ENCODE measurements around the gene CPSF3.

CPSF3 gene

GRCh38 chr2:9439536-9439935 lies 16.1 kb downstream of the CPSF3 start:
- no peak overlapping the region for H3K27ac ChIP-seq (ENCODE audit: low read depth, low read length)
- H3K9ac ChIP-seq (ENCODE audit: low read length in 5 of 5), result no peak overlapping the region
- H3K4me3 ChIP-seq (ENCODE audit: low read depth in 1 of 5, low read length in 5 of 5), result no peak overlapping the region
- peaks cover 37 to 74% (median 48%) of the 10 kb centered on the region in 5 donors for H3K36me3 ChIP-seq (ENCODE audit: control insufficient read depth in 5 of 5, insufficient read depth in 5 of 5, low read length in 5 of 5)
- no peaks in the 10 kb centered on the region for H3K9me3 ChIP-seq (ENCODE audit: control insufficient read depth in 5 of 5, low read length in 5 of 5)
- H3K4me1 ChIP-seq (ENCODE audit: control insufficient read depth in 5 of 5, insufficient read depth in 5 of 5, low read length in 5 of 5), result no peaks in the 10 kb centered on the region
- no peaks in the 10 kb centered on the region for H3K27me3 ChIP-seq (ENCODE audit: control insufficient read depth in 5 of 5, insufficient read depth in 4 of 5, low read length in 5 of 5)

- Histone ChIP-seq H3K4me3 (ENCODE audit: low read depth in 1 of 5, low read length in 5 of 5) (no peak overlapping the region), H3K27me3 (ENCODE audit: control insufficient read depth in 5 of 5, insufficient read depth in 4 of 5, low read length in 5 of 5) (no peaks in the 10 kb centered on the region), H3K27ac (ENCODE audit: low read depth, low read length) (no peak overlapping the region), H3K36me3 (ENCODE audit: control insufficient read depth in 5 of 5, insufficient read depth in 5 of 5, low read length in 5 of 5) (peaks cover 37 to 74% (median 49%) of the 10 kb centered on the region in 5 donors), H3K9ac (ENCODE audit: low read length in 5 of 5) (no peak overlapping the region), H3K4me1 (ENCODE audit: control insufficient read depth in 5 of 5, insufficient read depth in 5 of 5, low read length in 5 of 5) (no peaks in the 10 kb centered on the region), H3K9me3 (ENCODE audit: control insufficient read depth in 5 of 5, low read length in 5 of 5) (no peaks in the 10 kb centered on the region)
These were observed 16.7 kb downstream of the CPSF3 start for GRCh38 chr2:9440058-9440727.

GRCh38 chr2:9441556-9441955 lies 18.1 kb downstream of the CPSF3 start:
- Histone ChIP-seq H3K4me3 (ENCODE audit: low read depth in 1 of 5, low read length in 5 of 5) (no peak overlapping the region), H3K36me3 (ENCODE audit: control insufficient read depth in 5 of 5, insufficient read depth in 5 of 5, low read length in 5 of 5) (peaks cover 42 to 76% (median 53%) of the 10 kb centered on the region in 5 donors), H3K27ac (ENCODE audit: low read depth, low read length) (no peak overlapping the region), H3K4me1 (ENCODE audit: control insufficient read depth in 5 of 5, insufficient read depth in 5 of 5, low read length in 5 of 5) (no peaks in the 10 kb centered on the region), H3K9ac (ENCODE audit: low read length in 5 of 5) (no peak overlapping the region), H3K27me3 (ENCODE audit: control insufficient read depth in 5 of 5, insufficient read depth in 4 of 5, low read length in 5 of 5) (no peaks in the 10 kb centered on the region), H3K9me3 (ENCODE audit: control insufficient read depth in 5 of 5, low read length in 5 of 5) (no peaks in the 10 kb centered on the region)

- Histone ChIP-seq H3K36me3 (ENCODE audit: control insufficient read depth in 5 of 5, insufficient read depth in 5 of 5, low read length in 5 of 5) (peaks cover 40 to 67% (median 45%) of the 10 kb centered on the region in 5 donors), H3K27ac (ENCODE audit: low read depth, low read length) (no peak overlapping the region), H3K9me3 (ENCODE audit: control insufficient read depth in 5 of 5, low read length in 5 of 5) (no peaks in the 10 kb centered on the region), H3K27me3 (ENCODE audit: control insufficient read depth in 5 of 5, insufficient read depth in 4 of 5, low read length in 5 of 5) (no peaks in the 10 kb centered on the region), H3K9ac (ENCODE audit: low read length in 5 of 5) (no peak overlapping the region), H3K4me3 (ENCODE audit: low read depth in 1 of 5, low read length in 5 of 5) (no peak overlapping the region), H3K4me1 (ENCODE audit: control insufficient read depth in 5 of 5, insufficient read depth in 5 of 5, low read length in 5 of 5) (no peaks in the 10 kb centered on the region)
These were observed 20.1 kb downstream of the CPSF3 start for GRCh38 chr2:9443526-9443925.

- H3K9me3 ChIP-seq (ENCODE audit: control insufficient read depth in 5 of 5, low read length in 5 of 5), result no peaks in the 10 kb centered on the region
- no peaks in the 10 kb centered on the region for H3K27me3 ChIP-seq (ENCODE audit: control insufficient read depth in 5 of 5, insufficient read depth in 4 of 5, low read length in 5 of 5)
- H3K36me3 ChIP-seq (ENCODE audit: control insufficient read depth in 5 of 5, insufficient read depth in 5 of 5, low read length in 5 of 5), result peaks cover 41 to 67% (median 44%) of the 10 kb centered on the region in 5 donors
- H3K27ac ChIP-seq (ENCODE audit: low read depth, low read length), result no peak overlapping the region
- H3K4me3 ChIP-seq (ENCODE audit: low read depth in 1 of 5, low read length in 5 of 5), result no peak overlapping the region
- H3K4me1 ChIP-seq (ENCODE audit: control insufficient read depth in 5 of 5, insufficient read depth in 5 of 5, low read length in 5 of 5), result no peaks in the 10 kb centered on the region
- H3K9ac ChIP-seq (ENCODE audit: low read length in 5 of 5), result no peak overlapping the region
These were observed 21.6 kb downstream of the CPSF3 start for GRCh38 chr2:9445089-9445488.

GRCh38 chr2:9451231-9451630 lies 27.8 kb downstream of the CPSF3 start:
- Histone ChIP-seq H3K27ac (ENCODE audit: low read depth, low read length) (no peak overlapping the region), H3K4me3 (ENCODE audit: low read depth in 1 of 5, low read length in 5 of 5) (no peak overlapping the region), H3K4me1 (ENCODE audit: control insufficient read depth in 5 of 5, insufficient read depth in 5 of 5, low read length in 5 of 5) (no peaks in the 10 kb centered on the region), H3K36me3 (ENCODE audit: control insufficient read depth in 5 of 5, insufficient read depth in 5 of 5, low read length in 5 of 5) (peaks cover 21 to 61% (median 40%) of the 10 kb centered on the region in 5 donors), H3K27me3 (ENCODE audit: control insufficient read depth in 5 of 5, insufficient read depth in 4 of 5, low read length in 5 of 5) (no peaks in the 10 kb centered on the region), H3K9ac (ENCODE audit: low read length in 5 of 5) (no peak overlapping the region), H3K9me3 (ENCODE audit: control insufficient read depth in 5 of 5, low read length in 5 of 5) (no peaks in the 10 kb centered on the region)

GRCh38 chr2:9460441-9461017 lies 37.1 kb downstream of the CPSF3 start:
- Histone ChIP-seq H3K27ac (ENCODE audit: low read depth, low read length) (no peak overlapping the region), H3K27me3 (ENCODE audit: control insufficient read depth in 5 of 5, insufficient read depth in 4 of 5, low read length in 5 of 5) (no peaks in the 10 kb centered on the region), H3K9me3 (ENCODE audit: control insufficient read depth in 5 of 5, low read length in 5 of 5) (no peaks in the 10 kb centered on the region), H3K4me3 (ENCODE audit: low read depth in 1 of 5, low read length in 5 of 5) (no peak overlapping the region), H3K36me3 (ENCODE audit: control insufficient read depth in 5 of 5, insufficient read depth in 5 of 5, low read length in 5 of 5) (peaks cover 9 to 42% (median 26%) of the 10 kb centered on the region in 5 donors), H3K9ac (ENCODE audit: low read length in 5 of 5) (no peak overlapping the region), H3K4me1 (ENCODE audit: control insufficient read depth in 5 of 5, insufficient read depth in 5 of 5, low read length in 5 of 5) (no peaks in the 10 kb centered on the region)

- Histone ChIP-seq H3K4me3 (ENCODE audit: low read depth in 1 of 5, low read length in 5 of 5) (no peak overlapping the region), H3K36me3 (ENCODE audit: control insufficient read depth in 5 of 5, insufficient read depth in 5 of 5, low read length in 5 of 5) (peaks cover 12 to 45% (median 30%) of the 10 kb centered on the region in 5 donors), H3K27me3 (ENCODE audit: control insufficient read depth in 5 of 5, insufficient read depth in 4 of 5, low read length in 5 of 5) (no peaks in the 10 kb centered on the region), H3K27ac (ENCODE audit: low read depth, low read length) (no peak overlapping the region), H3K4me1 (ENCODE audit: control insufficient read depth in 5 of 5, insufficient read depth in 5 of 5, low read length in 5 of 5) (no peaks in the 10 kb centered on the region), H3K9ac (ENCODE audit: low read length in 5 of 5) (no peak overlapping the region), H3K9me3 (ENCODE audit: control insufficient read depth in 5 of 5, low read length in 5 of 5) (no peaks in the 10 kb centered on the region)
These were observed 37.6 kb downstream of the CPSF3 start for GRCh38 chr2:9461079-9461478.

- Histone ChIP-seq H3K9me3 (ENCODE audit: control insufficient read depth in 5 of 5, low read length in 5 of 5) (no peaks in the 10 kb centered on the region), H3K27me3 (ENCODE audit: control insufficient read depth in 5 of 5, insufficient read depth in 4 of 5, low read length in 5 of 5) (no peaks in the 10 kb centered on the region), H3K36me3 (ENCODE audit: control insufficient read depth in 5 of 5, insufficient read depth in 5 of 5, low read length in 5 of 5) (peaks cover 6 to 46% (median 25%) of the 10 kb centered on the region in 5 donors), H3K9ac (ENCODE audit: low read length in 5 of 5) (no peak overlapping the region), H3K4me1 (ENCODE audit: control insufficient read depth in 5 of 5, insufficient read depth in 5 of 5, low read length in 5 of 5) (no peaks in the 10 kb centered on the region), H3K4me3 (ENCODE audit: low read depth in 1 of 5, low read length in 5 of 5) (no peak overlapping the region), H3K27ac (ENCODE audit: low read depth, low read length) (no peak overlapping the region)
These were observed 38.9 kb downstream of the CPSF3 start for GRCh38 chr2:9462313-9462712.

GRCh38 chr2:9462886-9463697 lies 39.6 kb downstream of the CPSF3 start:
- Histone ChIP-seq H3K4me3 (ENCODE audit: low read depth in 1 of 5, low read length in 5 of 5) (no peak overlapping the region), H3K27me3 (ENCODE audit: control insufficient read depth in 5 of 5, insufficient read depth in 4 of 5, low read length in 5 of 5) (no peaks in the 10 kb centered on the region), H3K4me1 (ENCODE audit: control insufficient read depth in 5 of 5, insufficient read depth in 5 of 5, low read length in 5 of 5) (peaks cover 0 to 5% (median 0%) of the 10 kb centered on the region in 5 donors), H3K36me3 (ENCODE audit: control insufficient read depth in 5 of 5, insufficient read depth in 5 of 5, low read length in 5 of 5) (peaks cover 6 to 47% (median 24%) of the 10 kb centered on the region in 5 donors), H3K9me3 (ENCODE audit: control insufficient read depth in 5 of 5, low read length in 5 of 5) (no peaks in the 10 kb centered on the region), H3K9ac (ENCODE audit: low read length in 5 of 5) (no peak overlapping the region), H3K27ac (ENCODE audit: low read depth, low read length) (no peak overlapping the region)

Measured in subcutaneous abdominal adipose tissue (tissue), 5 donors.